OCI-LY3 (cell line): Measurements from ENCODE around the gene ZBTB18.

Experiments
- EZH2phosphoT487 ChIP-seq: fragments of 200-600 bp; shearing (Covaris generic); IDR thresholded peaks from 2 replicates; pipeline ENCODE4 v1.6.1; 2018; ENCODE audit warnings: antibody characterized with exemption, mixed run types, low read depth
- TF ChIP-seq, protein P1 (sequence below): fragments of 200-600, 300-600 bp; sonication (generic); IDR thresholded peaks from 2 replicates; pipeline ENCODE4 v1.5.1; 2014; ENCODE audit warnings: antibody characterized with exemption, low read length, low read depth

GRCh38 chr1:244083383-244083943 lies 32.4 kb downstream of the ZBTB18 start:
- TF ChIP-seq, protein P1, sequence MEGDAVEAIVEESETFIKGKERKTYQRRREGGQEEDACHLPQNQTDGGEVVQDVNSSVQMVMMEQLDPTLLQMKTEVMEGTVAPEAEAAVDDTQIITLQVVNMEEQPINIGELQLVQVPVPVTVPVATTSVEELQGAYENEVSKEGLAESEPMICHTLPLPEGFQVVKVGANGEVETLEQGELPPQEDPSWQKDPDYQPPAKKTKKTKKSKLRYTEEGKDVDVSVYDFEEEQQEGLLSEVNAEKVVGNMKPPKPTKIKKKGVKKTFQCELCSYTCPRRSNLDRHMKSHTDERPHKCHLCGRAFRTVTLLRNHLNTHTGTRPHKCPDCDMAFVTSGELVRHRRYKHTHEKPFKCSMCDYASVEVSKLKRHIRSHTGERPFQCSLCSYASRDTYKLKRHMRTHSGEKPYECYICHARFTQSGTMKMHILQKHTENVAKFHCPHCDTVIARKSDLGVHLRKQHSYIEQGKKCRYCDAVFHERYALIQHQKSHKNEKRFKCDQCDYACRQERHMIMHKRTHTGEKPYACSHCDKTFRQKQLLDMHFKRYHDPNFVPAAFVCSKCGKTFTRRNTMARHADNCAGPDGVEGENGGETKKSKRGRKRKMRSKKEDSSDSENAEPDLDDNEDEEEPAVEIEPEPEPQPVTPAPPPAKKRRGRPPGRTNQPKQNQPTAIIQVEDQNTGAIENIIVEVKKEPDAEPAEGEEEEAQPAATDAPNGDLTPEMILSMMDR = no peak
- TF ChIP-seq EZH2phosphoT487 = no peak
